ENCODE data around the gene SNAP25.

The SNAP25 gene

DNA sequence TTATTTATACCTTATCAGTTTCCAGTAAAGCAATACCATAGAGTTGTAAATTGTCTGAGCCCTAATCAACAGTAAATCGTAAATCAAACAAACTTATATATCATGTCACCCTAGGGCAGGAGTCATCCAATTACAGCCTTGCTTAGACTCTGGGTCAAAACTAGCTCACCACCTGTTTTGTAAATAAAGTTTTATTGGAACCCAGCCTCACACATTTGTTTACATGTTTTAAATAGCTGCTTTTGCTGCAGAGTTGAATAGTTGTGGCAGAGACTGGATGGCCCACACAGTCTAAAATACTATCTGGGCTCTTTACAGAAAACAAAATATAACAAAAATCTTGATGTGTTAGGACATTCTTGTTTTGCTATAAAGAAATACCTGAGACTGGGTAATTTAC lies 121.0 kb downstream of the SNAP25 start:
- no peak for DNase-seq

DNA sequence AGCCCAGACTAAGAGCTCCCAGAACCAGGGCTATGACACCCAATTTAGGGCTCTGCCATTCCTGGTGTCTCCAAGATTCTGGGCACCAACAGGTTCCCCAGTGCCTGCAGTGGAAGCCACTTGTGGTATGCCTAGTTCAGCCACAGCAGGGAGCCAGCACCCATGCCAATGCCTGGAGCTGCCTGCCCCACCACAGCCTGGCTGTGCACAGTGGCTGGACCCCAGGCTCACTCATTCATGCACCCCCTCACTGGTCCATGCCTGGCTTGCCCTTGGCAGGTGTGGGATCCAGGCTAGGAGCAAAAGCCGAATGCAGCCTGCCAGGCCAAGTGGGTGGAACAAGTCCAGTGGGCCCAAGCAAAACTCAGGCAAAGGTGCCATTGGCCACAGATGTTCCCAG lies 123.5 kb downstream of the SNAP25 start:
- no peak for DNase-seq

GRCh38 chr20:10344953-10345352 lies 126.3 kb downstream of the SNAP25 start:
- no peak for DNase-seq

DNA sequence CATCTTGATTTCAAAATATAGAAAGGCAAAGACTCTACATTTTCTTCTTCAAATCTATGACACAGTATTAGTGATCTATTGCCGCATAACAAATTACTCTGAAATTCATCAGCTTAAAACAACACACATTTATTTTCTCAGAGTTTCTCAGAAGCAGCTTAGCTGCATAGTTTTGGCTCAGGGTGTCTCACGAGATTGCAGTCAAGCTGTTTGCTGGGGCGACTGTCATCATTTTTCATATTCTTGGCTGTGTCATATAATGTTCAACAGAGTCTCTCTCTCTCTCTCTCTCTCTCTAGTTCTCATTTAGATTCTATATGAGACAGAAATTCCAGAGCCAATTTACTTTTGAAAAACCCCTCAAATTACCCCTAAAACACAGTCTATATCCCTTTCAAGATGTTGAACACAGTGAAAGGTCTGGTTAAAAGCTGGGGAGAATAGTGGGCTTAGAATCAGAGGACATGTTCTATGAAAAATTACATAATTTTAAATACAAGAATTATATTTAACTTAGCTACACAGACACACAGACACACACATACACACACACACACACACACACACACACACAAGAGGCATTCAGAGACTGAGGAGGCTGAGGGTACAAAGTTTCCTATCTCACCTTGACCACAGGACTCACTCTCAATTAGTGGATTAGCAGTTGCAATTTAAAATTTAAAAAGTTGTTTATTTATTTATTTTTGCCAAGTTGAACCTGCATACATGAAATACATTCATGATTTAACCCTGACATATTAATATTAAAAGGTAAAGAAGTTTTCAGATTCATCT lies 128.7 kb downstream of the SNAP25 start:
- DNase-seq = no peak

DNA sequence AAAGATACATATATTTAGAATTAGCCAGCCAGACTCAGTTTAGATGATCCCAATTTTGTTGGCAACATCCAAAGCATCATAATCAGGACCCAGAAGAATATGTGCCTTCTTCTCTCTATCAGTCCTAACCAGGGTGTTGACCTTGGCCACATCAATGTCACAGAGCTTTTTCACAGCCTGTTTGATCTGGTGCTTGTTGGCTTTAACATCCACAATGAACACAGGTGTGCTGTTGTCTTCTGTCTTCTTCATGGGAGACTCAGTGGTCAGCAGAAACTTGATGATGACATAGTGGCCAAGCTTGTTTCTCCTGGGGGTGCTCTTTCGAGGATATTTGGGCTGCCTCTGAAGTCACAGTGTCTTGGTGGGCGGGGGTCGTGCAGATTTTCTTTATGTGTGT lies 130.5 kb downstream of the SNAP25 start:
- DNase-seq = no peak

DNA sequence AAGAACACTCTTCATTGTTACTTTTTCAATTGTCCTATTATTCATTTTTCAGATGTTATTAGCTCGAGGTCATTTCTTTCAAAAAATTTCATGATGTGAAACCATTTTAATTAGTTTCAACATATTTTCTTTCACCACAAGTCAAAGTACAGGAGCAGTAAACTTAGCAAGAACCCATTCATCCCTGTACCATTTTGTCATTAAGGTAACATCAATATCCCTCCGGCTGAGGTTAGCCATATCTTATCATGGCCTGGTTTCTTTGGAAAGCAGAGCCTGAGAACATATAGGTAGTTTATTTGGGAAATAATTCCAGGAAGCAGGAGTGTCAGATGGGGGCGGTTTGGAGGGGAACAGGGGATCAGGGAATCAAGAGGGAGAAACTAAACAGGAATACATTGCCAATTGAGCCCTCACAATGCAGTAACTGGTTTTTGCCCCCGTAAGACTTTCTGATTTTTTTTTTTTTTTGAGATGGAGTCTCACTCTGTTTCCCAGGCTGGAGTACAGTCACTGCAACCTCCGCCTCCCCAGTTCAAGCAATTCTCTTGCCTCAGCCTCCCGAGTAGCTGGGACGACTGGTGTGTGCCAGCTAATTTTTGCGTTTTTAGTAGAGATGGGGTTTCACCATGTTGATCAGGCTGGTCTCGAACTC lies 131.7 kb downstream of the SNAP25 start:
- no peak for DNase-seq

DNA sequence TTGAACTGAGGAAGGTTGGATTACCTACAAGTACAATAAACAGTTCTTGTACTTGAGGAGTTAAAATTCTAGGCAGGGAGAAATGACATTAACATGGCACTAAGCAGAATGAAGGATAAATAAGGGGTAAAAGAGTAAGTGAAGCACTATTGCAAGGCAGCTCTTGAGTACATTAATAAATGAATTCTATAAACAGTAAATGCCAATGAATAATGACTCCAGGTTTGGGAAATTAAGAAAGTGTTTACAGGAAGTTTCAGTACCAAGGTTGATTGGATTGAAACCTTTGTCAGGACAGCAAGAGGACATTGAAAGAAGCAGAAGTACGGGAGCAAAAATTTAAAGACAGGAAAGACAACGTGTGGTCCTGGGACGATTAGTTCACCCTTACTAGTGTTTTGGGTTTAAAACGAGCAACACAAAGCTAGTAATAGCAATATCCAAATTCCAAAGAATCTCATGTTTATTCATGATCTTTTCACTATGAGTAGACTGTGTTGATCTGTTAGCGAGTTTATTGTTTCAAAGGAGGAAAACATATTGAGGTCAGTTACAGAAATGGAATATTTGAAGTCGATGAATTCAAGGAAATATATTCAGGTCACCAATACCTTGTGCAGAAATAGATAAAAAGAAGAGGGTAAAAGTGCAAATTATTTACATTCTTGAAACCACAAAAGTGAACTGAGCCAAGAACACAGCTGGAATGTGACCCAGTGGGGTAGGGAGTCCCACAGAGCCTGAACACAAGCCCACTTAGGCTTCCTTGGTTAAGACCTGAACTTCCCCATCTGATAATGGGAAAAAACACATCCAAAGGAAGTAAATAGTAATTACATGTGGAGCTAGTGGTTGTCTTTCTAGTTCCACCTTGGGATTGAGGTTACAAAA lies 134.5 kb downstream of the SNAP25 start:
- no peak for DNase-seq

GRCh38 chr20:10356628-10357027 lies 138.0 kb downstream of the SNAP25 start:
- no peak for DNase-seq

Data from suppressor macrophage treated with lipopolysaccharide for 4 hours (primary cell).